Fibroblast of lung (primary cell): ENCODE measurements around the gene TECPR2.

ENCODE experiments used
- EZH2 ChIP-seq: IDR thresholded peaks from 2 replicates; pipeline ENCODE4 v1.5.1; 2012; ENCODE audit warnings: low read length, control low read depth, mild to moderate bottlenecking; ENCODE audit errors: missing control alignments
- TF ChIP-seq, protein P1 (sequence below), 2 donors: IDR thresholded peaks in 1 of 2; conservative IDR thresholded peaks in 1 of 2; 1 replicate in 1 of 2; 2 replicates in 1 of 2; pipeline ENCODE4 v1.5.1; 2011 to 2012; ENCODE audit warnings: low read length in 2 of 2, control low read depth in 1 of 2, inconsistent platforms in 1 of 2, low read depth in 1 of 2, mild to moderate bottlenecking in 1 of 2

DNA sequence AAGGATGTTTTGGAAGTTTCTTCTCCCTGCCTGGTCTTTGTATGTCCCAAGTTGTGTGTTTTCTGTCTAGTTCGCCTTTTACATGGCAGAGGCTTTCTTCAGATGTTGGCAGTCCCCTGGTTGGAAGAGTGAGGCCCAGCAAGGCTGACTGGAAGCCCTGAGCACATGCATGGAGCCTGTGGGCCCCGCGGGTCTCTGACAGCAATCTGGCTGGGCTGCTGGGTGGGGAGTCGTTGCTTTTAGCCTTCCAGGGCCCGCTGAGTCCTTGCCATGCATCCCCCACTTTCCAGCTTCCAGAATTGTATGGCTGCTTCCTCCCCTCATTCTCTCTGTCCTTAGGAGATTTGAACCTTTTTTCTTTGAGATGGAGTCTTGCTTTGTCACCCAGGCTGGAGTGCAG is 121.6 kb downstream of the TECPR2 start:
- no peak for TF ChIP-seq EZH2
- TF ChIP-seq, protein P1, sequence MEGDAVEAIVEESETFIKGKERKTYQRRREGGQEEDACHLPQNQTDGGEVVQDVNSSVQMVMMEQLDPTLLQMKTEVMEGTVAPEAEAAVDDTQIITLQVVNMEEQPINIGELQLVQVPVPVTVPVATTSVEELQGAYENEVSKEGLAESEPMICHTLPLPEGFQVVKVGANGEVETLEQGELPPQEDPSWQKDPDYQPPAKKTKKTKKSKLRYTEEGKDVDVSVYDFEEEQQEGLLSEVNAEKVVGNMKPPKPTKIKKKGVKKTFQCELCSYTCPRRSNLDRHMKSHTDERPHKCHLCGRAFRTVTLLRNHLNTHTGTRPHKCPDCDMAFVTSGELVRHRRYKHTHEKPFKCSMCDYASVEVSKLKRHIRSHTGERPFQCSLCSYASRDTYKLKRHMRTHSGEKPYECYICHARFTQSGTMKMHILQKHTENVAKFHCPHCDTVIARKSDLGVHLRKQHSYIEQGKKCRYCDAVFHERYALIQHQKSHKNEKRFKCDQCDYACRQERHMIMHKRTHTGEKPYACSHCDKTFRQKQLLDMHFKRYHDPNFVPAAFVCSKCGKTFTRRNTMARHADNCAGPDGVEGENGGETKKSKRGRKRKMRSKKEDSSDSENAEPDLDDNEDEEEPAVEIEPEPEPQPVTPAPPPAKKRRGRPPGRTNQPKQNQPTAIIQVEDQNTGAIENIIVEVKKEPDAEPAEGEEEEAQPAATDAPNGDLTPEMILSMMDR (conservative IDR thresholded peaks at IDR 0.05 in 1 of 2, IDR thresholded peaks at IDR 0.05 in 1 of 2; ENCODE audit: low read depth in 1 of 2, low read length in 2 of 2), result no peak
